Measurements from ENCODE around the gene TOMT.
"Not testable (repeated sequence)": the region's sequence is repeated elsewhere in the genome, so short reads cannot be mapped to it uniquely, and the experiment has no call there.

TOMT gene

DNA sequence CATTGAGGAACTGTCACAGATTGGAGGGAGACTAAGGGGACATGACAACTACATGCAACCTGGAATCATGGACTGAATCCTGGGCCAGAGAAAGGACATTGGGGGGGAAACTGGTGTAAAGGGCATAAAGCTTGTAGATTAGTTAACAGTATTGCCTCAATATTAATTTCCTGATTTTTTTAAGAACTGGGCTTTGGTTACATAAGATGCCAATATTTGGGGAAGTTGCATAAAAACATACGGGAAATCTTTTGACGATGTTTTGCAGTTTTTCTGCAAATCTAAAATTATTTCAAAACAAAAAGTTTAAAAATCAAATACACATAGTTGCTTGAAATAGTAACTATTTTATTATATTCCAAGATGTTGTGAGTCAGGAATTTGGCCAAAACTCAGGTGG, 26.9 kb downstream of the TOMT start:
- Histone ChIP-seq H3K36me3 (replicated peaks) (no peaks in the 10 kb centered on the region), H3K27me3 (replicated peaks) (no peaks in the 10 kb centered on the region), H3K27ac (no peak overlapping the region), H3K4me3 (ENCODE audit: low read depth, low read length) (no peak overlapping the region)
- DNase-seq = no peak
- TF ChIP-seq, protein P1, sequence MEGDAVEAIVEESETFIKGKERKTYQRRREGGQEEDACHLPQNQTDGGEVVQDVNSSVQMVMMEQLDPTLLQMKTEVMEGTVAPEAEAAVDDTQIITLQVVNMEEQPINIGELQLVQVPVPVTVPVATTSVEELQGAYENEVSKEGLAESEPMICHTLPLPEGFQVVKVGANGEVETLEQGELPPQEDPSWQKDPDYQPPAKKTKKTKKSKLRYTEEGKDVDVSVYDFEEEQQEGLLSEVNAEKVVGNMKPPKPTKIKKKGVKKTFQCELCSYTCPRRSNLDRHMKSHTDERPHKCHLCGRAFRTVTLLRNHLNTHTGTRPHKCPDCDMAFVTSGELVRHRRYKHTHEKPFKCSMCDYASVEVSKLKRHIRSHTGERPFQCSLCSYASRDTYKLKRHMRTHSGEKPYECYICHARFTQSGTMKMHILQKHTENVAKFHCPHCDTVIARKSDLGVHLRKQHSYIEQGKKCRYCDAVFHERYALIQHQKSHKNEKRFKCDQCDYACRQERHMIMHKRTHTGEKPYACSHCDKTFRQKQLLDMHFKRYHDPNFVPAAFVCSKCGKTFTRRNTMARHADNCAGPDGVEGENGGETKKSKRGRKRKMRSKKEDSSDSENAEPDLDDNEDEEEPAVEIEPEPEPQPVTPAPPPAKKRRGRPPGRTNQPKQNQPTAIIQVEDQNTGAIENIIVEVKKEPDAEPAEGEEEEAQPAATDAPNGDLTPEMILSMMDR (IDR thresholded peaks at IDR 0.05; ENCODE audit: low read depth, low read length, missing control alignments) = no peak
- in situ Hi-C loops (cut with HindIII; ENCODE audit: low pct_ligation_motif_present, low sequenced_read_pairs) = no loop called here

DNA sequence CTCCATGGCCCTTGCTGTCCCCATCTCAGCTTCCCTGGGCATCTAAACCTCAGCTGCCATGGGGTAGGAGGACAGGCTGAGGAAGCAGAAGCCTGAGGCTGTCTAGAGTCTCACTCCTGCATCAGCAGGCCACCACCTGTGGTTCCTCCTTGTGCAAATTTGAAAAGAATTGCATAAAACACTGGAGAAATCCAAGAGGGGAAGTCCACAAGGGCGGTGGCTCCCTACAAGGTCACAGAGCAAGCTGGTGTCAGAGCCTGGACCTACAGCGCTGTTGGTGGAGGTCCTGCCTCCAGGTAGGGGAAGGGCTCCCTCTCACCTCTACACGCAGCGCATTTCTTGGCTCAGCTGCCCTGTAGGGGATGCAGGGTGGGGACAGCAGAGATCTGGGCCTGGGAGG, 29.7 kb downstream of the TOMT start, which contains the start of gene FOLR3:
FOLR3 (plus strand) TSS at position 253 of the 400 bp plus-strand sequence. CDS start 228 bp downstream, outside the sequence.
- DNase-seq; H3K4me3 ChIP-seq (ENCODE audit: low read depth, low read length); in situ Hi-C loops (cut with HindIII; ENCODE audit: low pct_ligation_motif_present, low sequenced_read_pairs); H3K27ac ChIP-seq; H3K27me3 ChIP-seq (replicated peaks); H3K36me3 ChIP-seq (replicated peaks): not testable (repeated sequence)

DNA sequence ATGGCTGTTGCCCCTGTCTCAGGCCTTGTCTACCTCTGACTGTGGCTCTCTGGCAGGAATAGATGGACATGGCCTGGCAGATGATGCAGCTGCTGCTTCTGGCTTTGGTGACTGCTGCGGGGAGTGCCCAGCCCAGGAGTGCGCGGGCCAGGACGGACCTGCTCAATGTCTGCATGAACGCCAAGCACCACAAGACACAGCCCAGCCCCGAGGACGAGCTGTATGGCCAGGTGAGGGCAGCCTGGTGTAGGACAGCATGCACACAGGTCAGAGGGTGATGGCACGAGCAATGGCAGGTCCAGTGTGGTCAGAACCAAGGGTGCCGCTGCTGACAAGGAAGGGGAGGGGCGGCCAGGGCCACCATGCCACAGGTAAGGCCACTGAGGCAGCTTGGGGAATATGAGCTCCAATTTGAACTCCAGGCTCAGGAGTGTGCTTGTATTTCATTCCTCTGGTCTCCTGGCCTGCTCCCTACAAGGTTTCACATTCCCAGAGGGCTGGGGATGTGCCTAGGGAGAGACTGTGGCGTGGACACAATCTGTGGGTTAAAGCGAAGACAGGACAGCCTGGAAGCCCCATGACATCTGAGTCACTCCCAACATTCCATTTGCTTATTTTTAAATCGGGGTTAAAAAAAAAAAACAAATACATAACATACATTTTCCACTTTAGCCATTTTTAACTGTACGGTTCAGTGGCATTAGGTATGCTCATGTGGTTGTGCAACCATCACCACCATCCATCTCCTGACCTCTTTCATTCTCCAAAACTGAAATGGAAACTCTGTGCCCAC, 30.4 kb downstream of the TOMT start:
- TF ChIP-seq, protein P1 (IDR thresholded peaks at IDR 0.05; ENCODE audit: low read depth, low read length, missing control alignments) = no peak
- H3K27ac ChIP-seq = no peak overlapping the region
- in situ Hi-C loops (cut with HindIII; ENCODE audit: low pct_ligation_motif_present, low sequenced_read_pairs) = no loop called here

DNA sequence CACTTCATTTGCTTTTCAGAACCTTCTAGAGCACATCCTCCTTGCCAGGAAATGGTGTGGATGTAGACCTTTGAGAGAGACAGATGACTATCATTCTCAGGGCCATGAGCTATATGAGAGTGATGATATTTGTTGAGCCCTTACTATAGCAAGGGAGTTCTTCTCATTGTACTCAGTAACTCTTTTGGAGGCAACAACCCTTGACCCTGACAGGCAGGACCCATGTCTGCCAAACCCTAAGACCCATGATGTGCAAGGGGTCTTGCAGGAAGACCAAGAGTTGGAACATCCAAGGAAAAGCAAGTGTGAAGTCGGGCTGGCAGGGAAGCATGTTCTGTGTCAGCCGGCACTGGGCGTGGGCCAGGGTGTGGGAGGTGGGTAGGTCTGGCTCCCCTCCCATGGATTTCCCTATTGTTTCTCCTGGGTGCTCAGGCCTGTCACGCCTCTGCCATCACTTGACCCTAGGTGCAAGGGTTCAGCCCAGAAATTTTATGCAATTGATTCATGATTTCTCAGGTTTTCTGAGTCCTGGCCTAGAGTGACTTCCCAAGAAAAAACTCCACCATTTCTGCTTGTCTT, 31.0 kb downstream of the TOMT start:
- Histone ChIP-seq H3K36me3 (replicated peaks) (no peaks in the 10 kb centered on the region), H3K27ac (no peak overlapping the region), H3K4me3 (ENCODE audit: low read depth, low read length) (no peak overlapping the region), H3K27me3 (replicated peaks) (no peaks in the 10 kb centered on the region)
- in situ Hi-C loops (cut with HindIII; ENCODE audit: low pct_ligation_motif_present, low sequenced_read_pairs) = no loop called here
- TF ChIP-seq, protein P1 (IDR thresholded peaks at IDR 0.05; ENCODE audit: low read depth, low read length, missing control alignments) = no peak
- DNase-seq = no peak

More for the DNA sequence above, 30.4 kb downstream of the TOMT start:
- Histone ChIP-seq H3K4me3 (ENCODE audit: low read depth, low read length) (no peak overlapping the region), H3K36me3 (replicated peaks) (no peaks in the 10 kb centered on the region), H3K27me3 (replicated peaks) (no peaks in the 10 kb centered on the region)
- DNase-seq = no peak

DNA sequence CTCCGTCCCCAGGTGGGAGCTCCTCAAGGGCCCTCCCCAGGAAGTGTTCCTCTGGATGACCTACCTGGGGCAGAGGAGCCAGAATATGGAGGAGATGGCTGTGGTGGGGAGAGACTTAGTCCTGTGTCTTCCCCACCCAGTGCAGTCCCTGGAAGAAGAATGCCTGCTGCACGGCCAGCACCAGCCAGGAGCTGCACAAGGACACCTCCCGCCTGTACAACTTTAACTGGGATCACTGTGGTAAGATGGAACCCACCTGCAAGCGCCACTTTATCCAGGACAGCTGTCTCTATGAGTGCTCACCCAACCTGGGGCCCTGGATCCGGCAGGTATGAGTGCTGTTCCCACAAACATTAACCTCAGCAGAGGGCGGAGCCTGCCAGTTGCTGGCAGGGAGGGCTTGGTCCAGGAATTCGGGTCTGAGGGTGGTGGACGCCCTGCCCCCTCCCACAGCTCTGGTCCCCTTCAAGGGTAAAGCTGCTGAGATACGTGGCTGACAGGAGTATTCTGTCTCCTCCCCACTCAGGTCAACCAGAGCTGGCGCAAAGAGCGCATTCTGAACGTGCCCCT, 33.2 kb downstream of the TOMT start:
- H3K27me3 ChIP-seq (replicated peaks) = no peaks in the 10 kb centered on the region
- no peak overlapping the region for H3K4me3 ChIP-seq (ENCODE audit: low read depth, low read length)
- TF ChIP-seq, protein P1 (IDR thresholded peaks at IDR 0.05; ENCODE audit: low read depth, low read length, missing control alignments) = no peak
- H3K27ac ChIP-seq = no peak overlapping the region
- H3K36me3 ChIP-seq (replicated peaks) = no peaks in the 10 kb centered on the region
- in situ Hi-C loops (cut with HindIII; ENCODE audit: low pct_ligation_motif_present, low sequenced_read_pairs) = no loop called here
- DNase-seq = no peak

DNA sequence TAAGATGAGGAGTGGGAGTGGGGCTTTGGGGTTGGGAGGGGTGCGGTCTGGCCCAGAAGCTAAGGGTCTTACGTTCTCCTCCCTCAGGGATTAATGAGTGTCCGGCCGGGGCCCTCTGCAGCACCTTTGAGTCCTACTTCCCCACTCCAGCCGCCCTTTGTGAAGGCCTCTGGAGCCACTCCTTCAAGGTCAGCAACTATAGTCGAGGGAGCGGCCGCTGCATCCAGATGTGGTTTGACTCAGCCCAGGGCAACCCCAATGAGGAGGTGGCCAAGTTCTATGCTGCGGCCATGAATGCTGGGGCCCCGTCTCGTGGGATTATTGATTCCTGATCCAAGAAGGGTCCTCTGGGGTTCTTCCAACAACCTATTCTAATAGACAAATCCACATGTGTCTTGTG, 33.8 kb downstream of the TOMT start:
- TF ChIP-seq, protein P1 (IDR thresholded peaks at IDR 0.05; ENCODE audit: low read depth, low read length, missing control alignments) = no peak
- no peaks in the 10 kb centered on the region for H3K27me3 ChIP-seq (replicated peaks)
- in situ Hi-C loops (cut with HindIII; ENCODE audit: low pct_ligation_motif_present, low sequenced_read_pairs) = no loop called here
- no peak overlapping the region for H3K27ac ChIP-seq
- DNase-seq = no peak
- no peaks in the 10 kb centered on the region for H3K36me3 ChIP-seq (replicated peaks)
- no peak overlapping the region for H3K4me3 ChIP-seq (ENCODE audit: low read depth, low read length)

Measured in brain microvascular endothelial cell (primary cell).